Hepatocyte (in vitro differentiated cells): Measurements from ENCODE around the gene ETS2.

ENCODE experiments used
- CTCF ChIP-seq: fragments of 200-600 bp; sonication (generic); IDR thresholded peaks from 2 replicates; pipeline ENCODE4 v1.5.1; 2016; ENCODE audit warnings: antibody characterized with exemption, mild to moderate bottlenecking; ENCODE audit not compliant: poor library complexity
- EZH2 ChIP-seq: fragments of 200-600 bp; sonication (generic); IDR thresholded peaks from 2 replicates; pipeline ENCODE4 v1.6.1; 2016; ENCODE audit warnings: antibody characterized with exemption, mild to moderate bottlenecking, borderline replicate concordance

- TF ChIP-seq CTCF (no peak), EZH2 (no peak)
Measured at GRCh38 chr21:38788275-38788905, 17.3 kb upstream of the ETS2 start.
